GM12875 (cell line): ENCODE results near the gene LACRT.

Experiments used
- H3K4me3 ChIP-seq: one replicate; pipeline ENCODE4 v1.5.1; 2011; ENCODE audit warnings: low read depth, low read length, control low read depth
- CTCF ChIP-seq: IDR thresholded peaks from 2 replicates; pipeline ENCODE4 v1.5.1; 2011; ENCODE audit warnings: low read depth, mild to moderate bottlenecking, control low read depth, inconsistent platforms, low read length, moderate library complexity, borderline replicate concordance; ENCODE audit not compliant: insufficient read depth

LACRT gene

GRCh38 chr12:54592316-54592715, 42.4 kb downstream of the LACRT start:
- no peak for TF ChIP-seq CTCF
- H3K4me3 ChIP-seq = no peak overlapping the region

GRCh38 chr12:54590978-54591591, 43.6 kb downstream of the LACRT start:
- H3K4me3 ChIP-seq = no peak overlapping the region
- no peak for TF ChIP-seq CTCF

- TF ChIP-seq CTCF = no peak
- H3K4me3 ChIP-seq = no peak overlapping the region
Measured at GRCh38 chr12:54589964-54590363, 44.7 kb downstream of the LACRT start.

- TF ChIP-seq CTCF = no peak
- H3K4me3 ChIP-seq = no peak overlapping the region
Measured at GRCh38 chr12:54588890-54589267, 45.8 kb downstream of the LACRT start.

GRCh38 chr12:54588110-54588889, 46.4 kb downstream of the LACRT start, which contains the start of gene PPP1R1A:
PPP1R1A (minus strand) TSS chr12:54588659; CDS start chr12:54588488, 171 bp downstream.
- no peak within 1 kb of the TSS for H3K4me3 ChIP-seq

GRCh38 chr12:54587315-54587873, 47.3 kb downstream of the LACRT start:
- TF ChIP-seq CTCF = no peak
- H3K4me3 ChIP-seq = no peak overlapping the region

More at GRCh38 chr12:54588110-54588889, 46.4 kb downstream of the LACRT start, which contains the start of gene PPP1R1A:
- TF ChIP-seq CTCF = no peak

GRCh38 chr12:54586620-54587019, 48.1 kb downstream of the LACRT start:
- no peak overlapping the region for H3K4me3 ChIP-seq
- TF ChIP-seq CTCF = no peak
